Cardiac muscle cell (in vitro differentiated cells and primary cell): ENCODE data around the gene CSTPP1. TPM values are rescaled to one million over a fixed set of nuclear protein-coding genes. Genes with fewer than 3 reads are reported as not detected.
A peak's percentile ranks its signal among the peaks of the same experiment; 100 is the strongest.

Experiments used
- DNase-seq, 2 donors: peaks; one replicate each; pipeline versions ENCODE4 v3.0.0 to v3.0.0-alpha.2; 2010 to 2017; ENCODE audit warnings: low read depth in 1 of 2, low spot score in 1 of 2
- H3K27ac ChIP-seq: fragments of 200-600 bp; sonication (generic); 2 replicates; pipeline ENCODE4 v1.5.1; 2016
- H3K27me3 ChIP-seq: fragments of 200-600 bp; sonication (generic); 2 replicates; pipeline ENCODE4 v1.6.0; 2016; ENCODE audit warnings: control low read depth
- H3K36me3 ChIP-seq: fragments of 200-600 bp; sonication (generic); 2 replicates; pipeline ENCODE4 v1.5.1; 2016; ENCODE audit warnings: control low read depth
- H3K4me1 ChIP-seq: fragments of 200-600 bp; sonication (generic); 2 replicates; pipeline ENCODE4 v1.8.1; 2017; ENCODE audit warnings: low read depth, mild to moderate bottlenecking, mixed run types
- H3K4me3 ChIP-seq: fragments of 200-600 bp; sonication (generic); 2 replicates; pipeline ENCODE4 v1.5.1; 2016; ENCODE audit warnings: mild to moderate bottlenecking
- H3K9me3 ChIP-seq: fragments of 200-600 bp; sonication (generic); 2 replicates; pipeline ENCODE4 v1.5.1; 2017; ENCODE audit warnings: low read depth, mild to moderate bottlenecking, control low read depth
- CTCF ChIP-seq: IDR thresholded peaks from 2 replicates; pipeline ENCODE4 v1.5.1; 2012; ENCODE audit warnings: low read depth, mild to moderate bottlenecking, low read length
- polyA plus RNA-seq: library from polyadenylated mRNA; unstranded; fragments of >200 nt; fragmentation: Nextera tagmentation; extraction: Ambion mirVana; gene quantifications from 2 replicates; pipeline ENCODE4 v1.2.1, GENCODE V29; 2016
- total RNA-seq: library from RNA; depleted of rRNA; stranded (reverse); fragments of >200 nt; gene quantifications from 2 replicates; pipeline ENCODE4 v1.2.3, GENCODE V29; 2016

Gene CSTPP1
- total and polyA plus RNA-seq, 2 experiments from 2014 or later = 46.4 to 81.6 TPM

DNA sequence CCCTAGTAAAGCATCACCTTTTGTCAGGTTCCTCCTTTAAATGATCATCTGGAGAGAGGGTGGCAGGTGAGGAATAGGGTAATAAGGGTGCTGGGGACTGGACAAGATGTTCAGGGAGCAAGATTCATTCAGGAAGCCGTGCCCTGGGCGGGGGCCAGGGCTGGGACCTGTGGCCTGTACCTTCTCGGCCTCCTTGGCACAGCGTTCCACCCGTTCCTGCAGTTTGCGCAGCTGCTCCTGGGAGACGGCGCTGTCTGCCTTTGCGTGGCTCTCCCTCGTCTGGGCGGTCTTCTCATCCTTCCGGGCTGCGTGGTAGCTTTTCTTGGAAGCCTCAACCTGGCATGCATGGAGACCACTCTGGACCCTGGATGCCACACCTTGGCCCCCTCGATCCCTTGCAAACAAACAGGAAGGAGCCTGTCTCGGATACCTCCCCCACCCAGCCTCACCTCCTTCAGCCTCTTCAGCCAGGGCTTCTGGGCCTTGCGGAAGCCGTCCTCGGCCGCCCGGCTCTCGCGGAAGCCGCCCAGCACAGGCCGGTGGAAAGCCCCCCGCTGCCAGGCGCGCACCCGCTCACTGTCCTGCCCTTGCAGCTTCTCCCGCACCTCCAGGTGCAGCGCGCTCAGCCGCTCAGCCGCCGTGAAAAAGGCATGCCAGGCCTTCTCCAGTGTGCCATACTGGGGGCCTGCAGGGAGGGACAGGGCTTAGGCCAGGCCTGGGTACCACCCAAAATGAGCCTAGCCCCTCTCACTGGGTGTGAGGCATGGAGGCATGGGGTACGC is 243.6 kb downstream of the CSTPP1 start:
- no peak for DNase-seq
- Histone ChIP-seq H3K4me3 (no peak overlapping the region), H3K9me3 (no peaks in the 10 kb centered on the region), H3K36me3 (no peaks in the 10 kb centered on the region), H3K27me3 (no peaks in the 10 kb centered on the region), H3K27ac (no peak overlapping the region), H3K4me1 (peaks cover 25% of the 10 kb centered on the region)
- TF ChIP-seq CTCF = no peak

- Histone ChIP-seq H3K27ac (no peak overlapping the region), H3K4me3 (no peak overlapping the region), H3K9me3 (no peaks in the 10 kb centered on the region), H3K27me3 (no peaks in the 10 kb centered on the region), H3K36me3 (no peaks in the 10 kb centered on the region), H3K4me1 (peaks cover 19% of the 10 kb centered on the region)
- no peak for TF ChIP-seq CTCF
- no peak for DNase-seq
Measured at GRCh38 chr11:47181271-47181670, 244.7 kb downstream of the CSTPP1 start.

DNA sequence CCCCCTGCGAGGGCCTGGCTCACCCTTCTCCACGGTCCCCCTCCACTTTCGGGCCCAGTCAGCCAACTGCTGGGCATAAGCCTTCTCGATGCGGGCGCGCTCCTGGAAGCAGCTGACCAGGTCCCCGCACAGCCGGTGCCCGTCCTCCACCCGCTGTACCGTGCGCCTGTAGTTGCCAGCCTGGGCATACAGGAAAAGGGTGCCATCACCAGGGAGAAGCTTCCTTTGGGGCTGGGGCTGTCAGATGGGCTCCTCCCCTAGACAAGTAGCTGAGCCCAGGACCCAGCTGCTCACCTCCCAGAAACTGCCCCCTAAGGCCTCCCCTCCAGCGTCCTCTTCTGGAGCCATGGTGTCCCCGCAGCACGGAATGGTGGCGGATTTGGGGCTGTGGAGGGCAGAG is 245.8 kb downstream of the CSTPP1 start:
- peaks cover 20% of the 10 kb centered on the region for H3K4me1 ChIP-seq
- no peak overlapping the region for H3K27ac ChIP-seq
- no peak for DNase-seq
- no peaks in the 10 kb centered on the region for H3K36me3 ChIP-seq
- TF ChIP-seq CTCF = no peak
- H3K9me3 ChIP-seq = no peaks in the 10 kb centered on the region
- no peak overlapping the region for H3K4me3 ChIP-seq
- H3K27me3 ChIP-seq = no peaks in the 10 kb centered on the region

DNA sequence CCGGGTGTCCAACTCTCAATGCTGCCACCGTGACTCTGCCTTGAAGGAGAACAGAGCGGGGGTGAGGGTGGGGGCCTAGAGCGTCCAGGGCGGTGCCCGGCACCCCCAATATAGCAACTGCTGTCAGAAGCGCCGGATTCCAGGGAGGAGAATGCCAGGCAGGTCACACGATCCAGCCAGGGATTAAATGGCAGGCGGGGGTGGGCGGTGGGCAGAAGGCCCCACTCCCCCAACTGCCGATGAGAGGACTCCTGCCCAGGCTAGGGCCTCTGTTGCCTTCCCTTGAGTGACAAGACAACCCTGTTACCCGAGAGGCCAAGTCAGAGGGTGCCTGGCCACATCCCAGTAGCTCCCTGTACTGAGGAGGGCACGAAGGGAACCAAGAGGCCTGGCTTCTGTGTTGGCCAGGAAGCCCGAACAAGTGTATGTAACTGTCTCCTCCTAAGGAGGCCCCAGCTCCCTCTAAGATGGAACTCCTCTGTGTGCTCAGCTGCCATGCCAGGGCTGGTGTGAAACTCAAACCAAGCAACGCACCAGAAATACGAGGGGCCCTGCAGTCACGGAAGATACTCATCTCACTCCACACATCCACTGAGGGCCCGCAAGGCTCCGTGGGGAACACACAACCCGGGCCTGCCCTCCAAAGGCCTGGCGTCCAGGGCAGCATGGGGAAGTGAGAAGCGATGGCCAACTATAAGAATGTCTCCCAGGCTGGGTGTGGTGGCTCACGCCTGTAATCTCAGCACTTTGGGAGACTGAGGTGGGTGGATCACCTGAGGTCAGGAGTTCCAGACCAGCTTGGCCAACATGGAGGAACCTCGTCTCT is 246.7 kb downstream of the CSTPP1 start:
- H3K27me3 ChIP-seq = no peaks in the 10 kb centered on the region
- DNase-seq = no peak
- no peaks in the 10 kb centered on the region for H3K9me3 ChIP-seq
- TF ChIP-seq CTCF = no peak
- no peak overlapping the region for H3K4me3 ChIP-seq
- no peaks in the 10 kb centered on the region for H3K36me3 ChIP-seq
- peaks cover 22% of the 10 kb centered on the region for H3K4me1 ChIP-seq
- H3K27ac ChIP-seq = no peak overlapping the region

GRCh38 chr11:47183969-47184368 is 247.4 kb downstream of the CSTPP1 start:
- no peaks in the 10 kb centered on the region for H3K27me3 ChIP-seq
- no peaks in the 10 kb centered on the region for H3K9me3 ChIP-seq
- DNase-seq = no peak
- H3K4me1 ChIP-seq = peaks cover 24% of the 10 kb centered on the region
- peak overlapping the region; percentile 91 for H3K27ac ChIP-seq
- no peaks in the 10 kb centered on the region for H3K36me3 ChIP-seq
- no peak for TF ChIP-seq CTCF
- no peak overlapping the region for H3K4me3 ChIP-seq
